Measurements from ENCODE around the gene IGFBP5.

The IGFBP5 gene

GRCh38 chr2:216737676-216738075 lies 42.3 kb upstream of the IGFBP5 start:
- no peak overlapping the region for H3K4me3 ChIP-seq (ENCODE audit: low read depth, low read length)
- no peak for DNase-seq (ENCODE audit: low read depth)
- in situ Hi-C loops (cut with HindIII; ENCODE audit: low sequenced_read_pairs), result no loop called here
- TF ChIP-seq, protein P1, sequence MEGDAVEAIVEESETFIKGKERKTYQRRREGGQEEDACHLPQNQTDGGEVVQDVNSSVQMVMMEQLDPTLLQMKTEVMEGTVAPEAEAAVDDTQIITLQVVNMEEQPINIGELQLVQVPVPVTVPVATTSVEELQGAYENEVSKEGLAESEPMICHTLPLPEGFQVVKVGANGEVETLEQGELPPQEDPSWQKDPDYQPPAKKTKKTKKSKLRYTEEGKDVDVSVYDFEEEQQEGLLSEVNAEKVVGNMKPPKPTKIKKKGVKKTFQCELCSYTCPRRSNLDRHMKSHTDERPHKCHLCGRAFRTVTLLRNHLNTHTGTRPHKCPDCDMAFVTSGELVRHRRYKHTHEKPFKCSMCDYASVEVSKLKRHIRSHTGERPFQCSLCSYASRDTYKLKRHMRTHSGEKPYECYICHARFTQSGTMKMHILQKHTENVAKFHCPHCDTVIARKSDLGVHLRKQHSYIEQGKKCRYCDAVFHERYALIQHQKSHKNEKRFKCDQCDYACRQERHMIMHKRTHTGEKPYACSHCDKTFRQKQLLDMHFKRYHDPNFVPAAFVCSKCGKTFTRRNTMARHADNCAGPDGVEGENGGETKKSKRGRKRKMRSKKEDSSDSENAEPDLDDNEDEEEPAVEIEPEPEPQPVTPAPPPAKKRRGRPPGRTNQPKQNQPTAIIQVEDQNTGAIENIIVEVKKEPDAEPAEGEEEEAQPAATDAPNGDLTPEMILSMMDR (IDR thresholded peaks at IDR 0.05; ENCODE audit: low read depth, low read length, missing control alignments), result no peak

GRCh38 chr2:216736326-216736725 lies 41.0 kb upstream of the IGFBP5 start:
- TF ChIP-seq, protein P1 (IDR thresholded peaks at IDR 0.05; ENCODE audit: low read depth, low read length, missing control alignments), result no peak
- H3K4me3 ChIP-seq (ENCODE audit: low read depth, low read length), result no peak overlapping the region
- in situ Hi-C loops (cut with HindIII; ENCODE audit: low sequenced_read_pairs), result no loop called here
- DNase-seq (ENCODE audit: low read depth), result no peak

- in situ Hi-C loops (cut with HindIII; ENCODE audit: low sequenced_read_pairs), result no loop called here
- DNase-seq (ENCODE audit: low read depth), result no peak
- no peak overlapping the region for H3K4me3 ChIP-seq (ENCODE audit: low read depth, low read length)
- TF ChIP-seq, protein P1 (IDR thresholded peaks at IDR 0.05; ENCODE audit: low read depth, low read length, missing control alignments), result no peak
Measured at GRCh38 chr2:216735668-216736067, 40.3 kb upstream of the IGFBP5 start.

DNA sequence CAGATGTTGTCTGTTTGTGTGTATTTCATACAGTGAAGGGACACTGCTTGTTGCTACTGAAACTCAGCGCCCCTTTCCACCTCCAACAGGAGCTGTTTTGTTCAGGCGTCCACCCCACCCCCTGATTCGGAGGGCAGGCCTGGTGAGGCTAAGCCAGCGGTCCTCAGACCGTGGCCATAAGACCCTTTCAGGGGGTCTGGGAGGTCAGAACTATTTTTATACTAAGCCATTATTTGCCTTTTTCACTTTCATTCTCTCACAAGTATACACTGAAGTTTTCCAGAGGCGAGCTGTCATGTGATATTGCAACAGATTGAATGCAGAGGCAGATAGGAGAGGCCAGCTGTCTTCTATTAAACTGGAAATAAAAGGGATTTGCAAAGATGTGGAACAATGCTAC lies 39.7 kb upstream of the IGFBP5 start:
- no peak overlapping the region for H3K4me3 ChIP-seq (ENCODE audit: low read depth, low read length)
- in situ Hi-C loops (cut with HindIII; ENCODE audit: low sequenced_read_pairs), result no loop called here
- TF ChIP-seq, protein P1 (IDR thresholded peaks at IDR 0.05; ENCODE audit: low read depth, low read length, missing control alignments), result no peak
- no peak for DNase-seq (ENCODE audit: low read depth)

DNA sequence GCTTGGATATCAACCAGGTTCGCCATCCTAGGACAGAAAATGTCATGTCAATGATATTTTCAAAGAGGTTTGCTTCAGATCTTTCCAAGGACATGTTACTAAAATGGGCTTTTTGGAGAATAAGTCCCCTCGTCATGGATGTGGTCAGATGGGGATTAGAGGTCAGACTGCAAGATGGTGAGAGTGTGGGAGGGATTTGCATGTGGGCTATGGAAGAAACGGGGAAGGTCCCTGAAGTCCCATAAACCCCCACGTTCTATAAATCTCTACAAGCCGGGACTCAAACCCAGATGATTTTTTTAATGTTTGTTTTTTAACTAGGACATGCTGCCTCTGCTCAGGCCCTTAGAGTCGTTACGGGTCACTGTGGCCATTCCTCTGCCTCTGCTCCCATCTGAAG lies 37.7 kb upstream of the IGFBP5 start:
- in situ Hi-C loops (cut with HindIII; ENCODE audit: low sequenced_read_pairs), result no loop called here
- TF ChIP-seq, protein P1 (IDR thresholded peaks at IDR 0.05; ENCODE audit: low read depth, low read length, missing control alignments), result no peak
- no peak overlapping the region for H3K4me3 ChIP-seq (ENCODE audit: low read depth, low read length)
- no peak for DNase-seq (ENCODE audit: low read depth)

- no peak for DNase-seq (ENCODE audit: low read depth)
- in situ Hi-C loops (cut with HindIII; ENCODE audit: low sequenced_read_pairs), result no loop called here
- H3K4me3 ChIP-seq (ENCODE audit: low read depth, low read length), result no peak overlapping the region
- TF ChIP-seq, protein P1 (IDR thresholded peaks at IDR 0.05; ENCODE audit: low read depth, low read length, missing control alignments), result no peak
Measured at GRCh38 chr2:216732334-216732733, 37.0 kb upstream of the IGFBP5 start.

DNA sequence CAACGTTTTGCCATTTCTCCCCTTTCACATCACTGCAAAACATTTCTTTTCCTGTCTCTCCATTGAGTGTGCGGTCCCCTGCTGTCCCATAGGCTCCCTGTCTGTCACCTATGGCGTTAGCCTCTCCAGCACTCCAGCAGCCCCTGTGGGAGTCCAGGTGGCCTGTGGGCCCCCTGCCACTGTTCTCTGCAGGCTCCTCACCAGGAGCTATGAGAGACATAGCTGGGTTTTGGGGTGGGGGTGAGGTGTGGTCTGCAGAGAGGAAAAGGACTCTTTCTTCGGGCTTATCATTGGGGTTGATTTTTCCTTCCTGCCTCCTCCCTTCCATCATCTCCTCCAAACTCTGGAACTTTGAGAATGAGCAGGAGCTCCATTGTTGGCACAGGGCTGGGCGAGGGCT lies 36.1 kb upstream of the IGFBP5 start:
- in situ Hi-C loops (cut with HindIII; ENCODE audit: low sequenced_read_pairs), result no loop called here
- DNase-seq (ENCODE audit: low read depth), result no peak
- TF ChIP-seq, protein P1 (IDR thresholded peaks at IDR 0.05; ENCODE audit: low read depth, low read length, missing control alignments), result no peak
- no peak overlapping the region for H3K4me3 ChIP-seq (ENCODE audit: low read depth, low read length)
